Fibroblast of lung (primary cell): ENCODE measurements around the gene LHX4. TPM values are rescaled to one million over a fixed set of nuclear protein-coding genes. Genes with fewer than 3 reads are reported as not detected.

Experiments
- DNase-seq, 2 donors: peaks; one replicate each; pipeline versions ENCODE4 v3.0.0 to v3.0.0-alpha.2; 2010; ENCODE audit warnings: low read depth in 2 of 2
- H2AFZ ChIP-seq: 2 replicates; pipeline ENCODE4 v1.5.1; 2012; ENCODE audit warnings: low read length, control low read depth, inconsistent platforms
- H3K27ac ChIP-seq: 2 replicates; pipeline ENCODE4 v1.5.1; 2011; ENCODE audit warnings: low read length, control low read depth; ENCODE audit not compliant: insufficient read depth
- H3K27me3 ChIP-seq: 2 replicates; pipeline ENCODE4 v1.5.1; 2011; ENCODE audit warnings: mild to moderate bottlenecking, low read length; ENCODE audit not compliant: control insufficient read depth, insufficient read depth
- H3K36me3 ChIP-seq: 2 replicates; pipeline ENCODE4 v1.5.1; 2011; ENCODE audit warnings: low read length; ENCODE audit not compliant: control insufficient read depth, insufficient read depth
- H3K4me1 ChIP-seq: 2 replicates; pipeline ENCODE4 v1.5.1; 2011; ENCODE audit warnings: low read length; ENCODE audit not compliant: control insufficient read depth, insufficient read depth; ENCODE audit errors: extremely low read depth
- H3K4me2 ChIP-seq: 2 replicates; pipeline ENCODE4 v1.5.1; 2011; ENCODE audit warnings: low read length, control low read depth; ENCODE audit not compliant: insufficient read depth; ENCODE audit errors: extremely low read depth
- H3K4me3 ChIP-seq, 4 experiments: fragments of 200-600 bp in 1 of 4; sonication (generic) in 1 of 4; replicated peaks in 1 of 4; 2 replicates each; pipeline ENCODE4 v1.5.1; 2011 to 2016; ENCODE audit warnings: low read length in 4 of 4, low read depth in 3 of 4, mild to moderate bottlenecking in 3 of 4, control low read depth in 2 of 4, inconsistent platforms in 1 of 4, mixed read lengths in 1 of 4; ENCODE audit not compliant: insufficient read depth in 1 of 4; ENCODE audit errors: control extremely low read depth in 1 of 4
- H3K79me2 ChIP-seq: 2 replicates; pipeline ENCODE4 v1.5.1; 2012; ENCODE audit warnings: mild to moderate bottlenecking, low read length, inconsistent platforms; ENCODE audit not compliant: control insufficient read depth, insufficient read depth
- H3K9ac ChIP-seq: 2 replicates; pipeline ENCODE4 v1.5.1; 2011; ENCODE audit warnings: mild to moderate bottlenecking, low read length, control low read depth; ENCODE audit not compliant: insufficient read depth
- H3K9me3 ChIP-seq: 2 replicates; pipeline ENCODE4 v1.5.1; 2012; ENCODE audit warnings: low read depth, low read length; ENCODE audit not compliant: control insufficient read depth, insufficient read depth
- H4K20me1 ChIP-seq: 2 replicates; pipeline ENCODE4 v1.5.1; 2011; ENCODE audit warnings: low read length; ENCODE audit not compliant: control insufficient read depth, insufficient read depth; ENCODE audit errors: extremely low read depth
- CTCF ChIP-seq, 2 donors: IDR thresholded peaks in 1 of 2; conservative IDR thresholded peaks in 1 of 2; 1 replicate in 1 of 2; 2 replicates in 1 of 2; pipeline ENCODE4 v1.5.1; 2011 to 2012; ENCODE audit warnings: low read length in 2 of 2, control low read depth in 1 of 2, inconsistent platforms in 1 of 2, low read depth in 1 of 2, mild to moderate bottlenecking in 1 of 2
- EZH2 ChIP-seq: IDR thresholded peaks from 2 replicates; pipeline ENCODE4 v1.5.1; 2012; ENCODE audit warnings: low read length, control low read depth, mild to moderate bottlenecking; ENCODE audit errors: missing control alignments
- polyA plus RNA-seq, 2 donors: library from polyadenylated mRNA; depleted of rRNA in 1 of 2; stranded (reverse) in 1 of 2; unstranded in 1 of 2; fragments of >200 nt; gene quantifications; 2 replicates each; pipeline ENCODE4 v1.2.1, GENCODE V29; 2011 to 2012; ENCODE audit warnings: missing spikeins in 1 of 2
- total RNA-seq: library from RNA; depleted of rRNA; stranded (reverse); fragments of >200 nt; gene quantifications from 2 replicates; pipeline ENCODE4 v1.2.1, GENCODE V29; 2014

LHX4 gene
- total and polyA plus RNA-seq, 2 donors (not counting 1 experiment from before 2014, with no cell fraction given) = 0.03 to 0.33 TPM

GRCh38 chr1:180268556-180269075 lies 38.6 kb downstream of the LHX4 start:
- peaks cover 6% of the 10 kb centered on the region for H3K4me1 ChIP-seq
- no peak overlapping the region for H3K4me2 ChIP-seq
- no peak for DNase-seq
- no peaks in the 10 kb centered on the region for H3K9me3 ChIP-seq
- H3K27me3 ChIP-seq = no peaks in the 10 kb centered on the region
- H2AFZ ChIP-seq = no peak overlapping the region
- H4K20me1 ChIP-seq = no peaks in the 10 kb centered on the region
- H3K9ac ChIP-seq = no peak overlapping the region
- H3K27ac ChIP-seq = no peak overlapping the region
- no peak for TF ChIP-seq CTCF (conservative IDR thresholded peaks at IDR 0.05 in 1 of 2, IDR thresholded peaks at IDR 0.05 in 1 of 2; ENCODE audit: low read depth in 1 of 2, low read length in 2 of 2)
- no peak for TF ChIP-seq EZH2
- no peaks in the 10 kb centered on the region for H3K36me3 ChIP-seq
- no peaks in the 10 kb centered on the region for H3K79me2 ChIP-seq
- H3K4me3 ChIP-seq = no peak overlapping the region

GRCh38 chr1:180269645-180270529 lies 39.8 kb downstream of the LHX4 start:
- Histone ChIP-seq H3K9me3 (no peaks in the 10 kb centered on the region), H3K4me3 (no peak overlapping the region), H3K27me3 (no peaks in the 10 kb centered on the region), H3K4me1 (peaks cover 6% of the 10 kb centered on the region), H3K9ac (no peak overlapping the region), H3K36me3 (no peaks in the 10 kb centered on the region), H3K27ac (no peak overlapping the region), H3K4me2 (no peak overlapping the region), H2AFZ (no peak overlapping the region), H4K20me1 (no peaks in the 10 kb centered on the region), H3K79me2 (no peaks in the 10 kb centered on the region)
- DNase-seq = no peak
- no peak for TF ChIP-seq EZH2
- peak in 1 of 2 donors; percentile 55 for TF ChIP-seq CTCF (conservative IDR thresholded peaks at IDR 0.05 in 1 of 2, IDR thresholded peaks at IDR 0.05 in 1 of 2; ENCODE audit: low read depth in 1 of 2, low read length in 2 of 2)

- H3K79me2 ChIP-seq = no peaks in the 10 kb centered on the region
- DNase-seq = no peak
- TF ChIP-seq CTCF (conservative IDR thresholded peaks at IDR 0.05 in 1 of 2, IDR thresholded peaks at IDR 0.05 in 1 of 2; ENCODE audit: low read depth in 1 of 2, low read length in 2 of 2) (no peak), EZH2 (no peak)
- H3K9me3 ChIP-seq = no peaks in the 10 kb centered on the region
- peaks cover 6% of the 10 kb centered on the region for H3K4me1 ChIP-seq
- peak overlapping the region; percentile 21 for H3K4me2 ChIP-seq
- H3K27ac ChIP-seq = no peak overlapping the region
- H2AFZ ChIP-seq = no peak overlapping the region
- no peak overlapping the region for H3K9ac ChIP-seq
- H3K4me3 ChIP-seq = no peak overlapping the region
- no peaks in the 10 kb centered on the region for H3K27me3 ChIP-seq
- no peaks in the 10 kb centered on the region for H3K36me3 ChIP-seq
- H4K20me1 ChIP-seq = no peaks in the 10 kb centered on the region
Observed at GRCh38 chr1:180270530-180271271, 40.6 kb downstream of the LHX4 start.
